ENCODE results near the gene HRCT1. TPM values are rescaled to one million over a fixed set of nuclear protein-coding genes. Genes with fewer than 3 reads are reported as not detected.

Gene HRCT1
- total RNA-seq, 1 experiment from 2014 or later = not detected

DNA sequence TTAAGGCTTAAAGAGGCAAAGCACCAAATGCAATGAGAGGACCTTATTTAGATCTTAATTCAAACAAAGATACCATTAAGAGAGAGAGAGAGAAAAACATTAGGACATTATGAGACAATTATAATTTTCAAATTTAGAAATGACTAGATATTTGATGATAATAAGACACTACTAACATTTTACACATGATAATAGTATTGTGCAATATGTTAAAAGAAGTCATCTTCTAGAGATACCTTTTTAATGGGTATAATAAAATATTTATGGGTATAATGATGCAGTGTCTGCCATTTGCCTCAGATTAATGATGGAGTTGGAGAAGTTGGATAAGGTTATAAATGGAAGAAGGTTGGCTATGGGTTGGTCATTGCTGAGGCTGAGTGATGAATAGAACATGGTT lies 24.5 kb downstream of the HRCT1 start:
- no peak overlapping the region for H3K14ac ChIP-seq (ENCODE audit: insufficient read depth, low read length)

More for the DNA sequence above, 24.5 kb downstream of the HRCT1 start:
- Histone ChIP-seq H2BK20ac (ENCODE audit: low read depth, low read length, poor library complexity, severe bottlenecking) (no peak overlapping the region), H3K4ac (ENCODE audit: low read depth, low read length) (no peak overlapping the region), H2AK5ac (ENCODE audit: insufficient read length, low read length) (no peak overlapping the region), H3K23ac (ENCODE audit: insufficient read length, low read depth, low read length) (no peak overlapping the region), H2BK12ac (ENCODE audit: insufficient read length, low read depth, low read length) (no peak overlapping the region), H3K56ac (ENCODE audit: insufficient read length, low read depth, low read length) (no peak overlapping the region), H4K20me1 (ENCODE audit: control insufficient read depth, insufficient read depth, insufficient read length) (no peaks in the 10 kb centered on the region), H2BK120ac (ENCODE audit: low read depth, low read length, poor library complexity, severe bottlenecking) (no peak overlapping the region), H3K79me2 (ENCODE audit: insufficient read depth, low read length) (no peaks in the 10 kb centered on the region), H3K9me3 (ENCODE audit: control insufficient read depth, low read depth, low read length) (no peaks in the 10 kb centered on the region), H3K4me2 (ENCODE audit: insufficient read depth, insufficient read length, low read length) (no peak overlapping the region), H3K79me1 (ENCODE audit: insufficient read depth, low read depth, low read length, poor library complexity, severe bottlenecking) (no peaks in the 10 kb centered on the region), H4K8ac (replicated peaks; ENCODE audit: insufficient read length, low read depth, low read length) (no peak overlapping the region), H3T11ph (ENCODE audit: low read length) (no peak overlapping the region), H3K27me3 (ENCODE audit: insufficient read depth, low read length) (no peaks in the 10 kb centered on the region), H4K5ac (ENCODE audit: insufficient read length, low read depth, low read length) (no peak overlapping the region), H2BK15ac (ENCODE audit: low read depth, low read length) (no peak overlapping the region), H2AFZ (ENCODE audit: low read length) (no peak overlapping the region), H3K23me2 (ENCODE audit: insufficient read length, low read depth, low read length, poor library complexity, severe bottlenecking) (no peaks in the 10 kb centered on the region), H3K4me1 (ENCODE audit: insufficient read depth, low read length) (no peaks in the 10 kb centered on the region), H3K18ac (ENCODE audit: insufficient read length, low read depth, low read length) (no peak overlapping the region), H3K27ac (ENCODE audit: insufficient read length, low read depth, low read length) (no peak overlapping the region), H2BK5ac (ENCODE audit: insufficient read length, low read length) (no peak overlapping the region), H4K91ac (ENCODE audit: insufficient read length, low read depth, low read length) (no peak overlapping the region), H3K9ac (ENCODE audit: extremely low read depth, insufficient read length, low read length) (no peak overlapping the region)
- no peaks in the 10 kb centered on the region; a peak in 1 of 4 replicates for H3K4me1 Mint-ChIP-seq
- DNase-seq = no peak
- peaks cover 12% of the 10 kb centered on the region for H3K27me3 Mint-ChIP-seq (ENCODE audit: low read depth)
- TF ChIP-seq, protein P1, sequence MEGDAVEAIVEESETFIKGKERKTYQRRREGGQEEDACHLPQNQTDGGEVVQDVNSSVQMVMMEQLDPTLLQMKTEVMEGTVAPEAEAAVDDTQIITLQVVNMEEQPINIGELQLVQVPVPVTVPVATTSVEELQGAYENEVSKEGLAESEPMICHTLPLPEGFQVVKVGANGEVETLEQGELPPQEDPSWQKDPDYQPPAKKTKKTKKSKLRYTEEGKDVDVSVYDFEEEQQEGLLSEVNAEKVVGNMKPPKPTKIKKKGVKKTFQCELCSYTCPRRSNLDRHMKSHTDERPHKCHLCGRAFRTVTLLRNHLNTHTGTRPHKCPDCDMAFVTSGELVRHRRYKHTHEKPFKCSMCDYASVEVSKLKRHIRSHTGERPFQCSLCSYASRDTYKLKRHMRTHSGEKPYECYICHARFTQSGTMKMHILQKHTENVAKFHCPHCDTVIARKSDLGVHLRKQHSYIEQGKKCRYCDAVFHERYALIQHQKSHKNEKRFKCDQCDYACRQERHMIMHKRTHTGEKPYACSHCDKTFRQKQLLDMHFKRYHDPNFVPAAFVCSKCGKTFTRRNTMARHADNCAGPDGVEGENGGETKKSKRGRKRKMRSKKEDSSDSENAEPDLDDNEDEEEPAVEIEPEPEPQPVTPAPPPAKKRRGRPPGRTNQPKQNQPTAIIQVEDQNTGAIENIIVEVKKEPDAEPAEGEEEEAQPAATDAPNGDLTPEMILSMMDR (conservative IDR thresholded peaks at IDR 0.05) = no peak
- H3K27ac Mint-ChIP-seq = no peak overlapping the region
- H3K4me3 Mint-ChIP-seq = no peak overlapping the region
- no peaks in the 10 kb centered on the region for H3K36me3 Mint-ChIP-seq (ENCODE audit: insufficient read depth in 1 of 3, low read depth in 3 of 3)
- no peaks in the 10 kb centered on the region for H3K9me3 Mint-ChIP-seq

Data from H9 (cell line).